Mammary epithelial cell (primary cell): Measurements from ENCODE around the gene ZNF41.

Source experiments
- EZH2 ChIP-seq: IDR thresholded peaks from 2 replicates; pipeline ENCODE4 v1.6.1; 2012; ENCODE audit warnings: low read length, inconsistent platforms, borderline replicate concordance
- TF ChIP-seq, protein P1 (sequence below), 2 donors: IDR thresholded peaks in 1 of 2; conservative IDR thresholded peaks in 1 of 2; 2 replicates each; pipeline ENCODE4 v1.5.1; 2011 to 2012; ENCODE audit warnings: inconsistent platforms in 2 of 2, low read length in 2 of 2, mild to moderate bottlenecking in 2 of 2, control low read depth in 1 of 2, low read depth in 1 of 2; ENCODE audit not compliant: insufficient read depth in 1 of 2; ENCODE audit errors: extremely low read depth in 1 of 2

DNA sequence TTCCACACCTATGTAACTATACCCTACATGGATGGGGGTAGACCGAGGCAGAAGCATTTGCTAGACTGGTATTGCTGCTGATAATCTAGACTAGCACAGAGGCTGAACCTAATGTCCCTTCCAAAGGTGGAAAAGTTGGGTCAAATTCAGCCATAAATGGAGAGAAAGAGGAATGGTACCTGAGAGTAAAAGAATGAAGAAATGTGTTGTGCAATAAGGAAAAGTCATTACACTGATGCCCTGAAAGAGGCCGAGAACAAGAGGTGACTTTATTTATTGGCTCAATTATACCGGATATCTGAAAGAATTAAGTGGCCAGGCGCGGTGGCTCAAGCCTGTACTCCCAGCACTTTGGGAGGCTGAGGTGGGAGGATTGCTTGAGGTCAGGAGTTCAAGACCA lies 52.1 kb downstream of the ZNF41 start:
- TF ChIP-seq, protein P1, sequence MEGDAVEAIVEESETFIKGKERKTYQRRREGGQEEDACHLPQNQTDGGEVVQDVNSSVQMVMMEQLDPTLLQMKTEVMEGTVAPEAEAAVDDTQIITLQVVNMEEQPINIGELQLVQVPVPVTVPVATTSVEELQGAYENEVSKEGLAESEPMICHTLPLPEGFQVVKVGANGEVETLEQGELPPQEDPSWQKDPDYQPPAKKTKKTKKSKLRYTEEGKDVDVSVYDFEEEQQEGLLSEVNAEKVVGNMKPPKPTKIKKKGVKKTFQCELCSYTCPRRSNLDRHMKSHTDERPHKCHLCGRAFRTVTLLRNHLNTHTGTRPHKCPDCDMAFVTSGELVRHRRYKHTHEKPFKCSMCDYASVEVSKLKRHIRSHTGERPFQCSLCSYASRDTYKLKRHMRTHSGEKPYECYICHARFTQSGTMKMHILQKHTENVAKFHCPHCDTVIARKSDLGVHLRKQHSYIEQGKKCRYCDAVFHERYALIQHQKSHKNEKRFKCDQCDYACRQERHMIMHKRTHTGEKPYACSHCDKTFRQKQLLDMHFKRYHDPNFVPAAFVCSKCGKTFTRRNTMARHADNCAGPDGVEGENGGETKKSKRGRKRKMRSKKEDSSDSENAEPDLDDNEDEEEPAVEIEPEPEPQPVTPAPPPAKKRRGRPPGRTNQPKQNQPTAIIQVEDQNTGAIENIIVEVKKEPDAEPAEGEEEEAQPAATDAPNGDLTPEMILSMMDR (conservative IDR thresholded peaks at IDR 0.05 in 1 of 2, IDR thresholded peaks at IDR 0.05 in 1 of 2; ENCODE audit: extremely low read depth in 1 of 2, insufficient read depth in 1 of 2, low read depth in 1 of 2, low read length in 2 of 2): no peak
- TF ChIP-seq EZH2: no peak
